GM23338 (cell line): ENCODE results near the gene ZNF438. TPM values are rescaled to one million over a fixed set of nuclear protein-coding genes. Genes with fewer than 3 reads are reported as not detected.

Source experiments
- ATAC-seq: fragments of 200-7000 bp; cut with Tn5 transposase; 3 replicates; pipeline ENCODE4 v1.9.1; 2020
- DNase-seq: peaks from one replicate; pipeline ENCODE4 v3.0.0-alpha.2; 2015; ENCODE audit warnings: low spot score
- H2AFZ ChIP-seq: fragments of 200-600 bp; sonication (generic); 2 replicates; pipeline ENCODE4 v1.8.0; 2016; ENCODE audit warnings: antibody characterized with exemption, mild to moderate bottlenecking, moderate library complexity
- H3F3A ChIP-seq: fragments of 200-600 bp; sonication (generic); replicated peaks from 2 replicates; pipeline ENCODE4 v1.8.0; 2017; ENCODE audit warnings: antibody characterized with exemption, mixed run types, low read depth
- H3K27ac ChIP-seq: fragments of 200-600 bp; sonication (generic); 2 replicates; pipeline ENCODE4 v1.6.1; 2016; ENCODE audit warnings: low read depth
- H3K27me3 ChIP-seq: fragments of 200-600 bp; sonication (generic); 2 replicates; pipeline ENCODE4 v1.8.0; 2016; ENCODE audit warnings: mild to moderate bottlenecking, mixed run types, moderate library complexity; ENCODE audit not compliant: insufficient read depth
- H3K36me3 ChIP-seq: fragments of 200-600 bp; sonication (generic); 2 replicates; pipeline ENCODE4 v1.8.0; 2016; ENCODE audit warnings: mild to moderate bottlenecking; ENCODE audit not compliant: insufficient read depth
- H3K4me1 ChIP-seq: fragments of 200-600 bp; sonication (generic); 2 replicates; pipeline ENCODE4 v1.8.0; 2016; ENCODE audit warnings: mild to moderate bottlenecking, moderate library complexity; ENCODE audit not compliant: insufficient read depth
- H3K4me2 ChIP-seq: fragments of 200-600 bp; sonication (generic); 2 replicates; pipeline ENCODE4 v1.7.1; 2017; ENCODE audit warnings: mixed run types
- H3K4me3 ChIP-seq: fragments of 200-600 bp; sonication (generic); 2 replicates; pipeline ENCODE4 v1.6.1; 2016; ENCODE audit warnings: mixed run types
- H3K79me2 ChIP-seq: fragments of 200-600 bp; sonication (generic); replicated peaks from 2 replicates; pipeline ENCODE4 v1.8.0; 2017; ENCODE audit warnings: mild to moderate bottlenecking; ENCODE audit not compliant: insufficient read depth
- H3K9me2 ChIP-seq: fragments of 200-600 bp; sonication (generic); 2 replicates; pipeline ENCODE4 v1.8.0; 2017; ENCODE audit not compliant: insufficient read depth
- H4K20me1 ChIP-seq: fragments of 200-600 bp; sonication (generic); replicated peaks from 2 replicates; pipeline ENCODE4 v1.8.0; 2017; ENCODE audit warnings: mild to moderate bottlenecking; ENCODE audit not compliant: insufficient read depth
- H3K27ac Mint-ChIP-seq: 2 replicates; pipeline ENCODE4 v1.8.0; 2020; ENCODE audit warnings: inconsistent platforms, mild to moderate bottlenecking, moderate library complexity, mixed read lengths
- H3K27me3 Mint-ChIP-seq: 3 replicates; pipeline ENCODE4 v1.8.0; 2022; ENCODE audit warnings: low read depth, mild to moderate bottlenecking, moderate library complexity, mixed read lengths, inconsistent platforms; ENCODE audit not compliant: insufficient read depth, poor library complexity
- H3K36me3 Mint-ChIP-seq: 3 replicates; pipeline ENCODE4 v1.8.0; 2021; ENCODE audit warnings: low read depth, mild to moderate bottlenecking, inconsistent platforms, moderate library complexity, mixed read lengths
- H3K4me1 Mint-ChIP-seq: 3 replicates; pipeline ENCODE4 v1.8.0; 2020; ENCODE audit warnings: mild to moderate bottlenecking, inconsistent platforms, mixed read lengths
- H3K4me3 Mint-ChIP-seq: 3 replicates; pipeline ENCODE4 v1.8.0; 2021; ENCODE audit warnings: moderate library complexity, mild to moderate bottlenecking, inconsistent platforms, mixed read lengths
- H3K9me3 Mint-ChIP-seq: 3 replicates; pipeline ENCODE4 v1.8.0; 2020; ENCODE audit warnings: moderate library complexity, mild to moderate bottlenecking, inconsistent platforms, mixed read lengths
- CREB1 ChIP-seq: fragments of 250-450 bp; sonication (Bioruptor Pico); IDR thresholded peaks from 2 replicates; pipeline ENCODE4 v1.5.0; 2020; ENCODE audit warnings: low read depth, mild to moderate bottlenecking, moderate library complexity
- CTCF ChIP-seq, 2 experiments: fragments of 200-600 bp in 1 of 2; sonication (generic) in 1 of 2; conservative IDR thresholded peaks; 2 replicates each; pipeline versions ENCODE4 v1.5.1 to v1.6.1; 2016 to 2017; ENCODE audit warnings: antibody characterized with exemption in 2 of 2, low read depth in 2 of 2, mild to moderate bottlenecking in 2 of 2, moderate library complexity in 1 of 2
- ETS1 ChIP-seq: IDR thresholded peaks from 2 replicates; pipeline ENCODE4 v1.6.1; 2016; ENCODE audit warnings: antibody characterized with exemption
- EZH2 ChIP-seq: fragments of 200-600 bp; sonication (generic); IDR thresholded peaks from one replicate; pipeline ENCODE4 v1.8.0; 2017; ENCODE audit warnings: antibody characterized with exemption, mild to moderate bottlenecking, low read depth; ENCODE audit not compliant: unreplicated experiment
- EZH2phosphoT487 ChIP-seq: fragments of 200-600 bp; sonication (generic); IDR thresholded peaks from one replicate; pipeline ENCODE4 v1.8.1; 2018; ENCODE audit warnings: antibody characterized with exemption; ENCODE audit not compliant: unreplicated experiment
- JUNB ChIP-seq: IDR thresholded peaks from one replicate; pipeline ENCODE4 v1.6.1; 2016; ENCODE audit warnings: antibody characterized with exemption; ENCODE audit not compliant: unreplicated experiment
- NANOG ChIP-seq: IDR thresholded peaks from 2 replicates; pipeline ENCODE4 v1.6.1; 2016; ENCODE audit warnings: antibody characterized with exemption, borderline replicate concordance
- POLR2AphosphoS5 ChIP-seq: IDR thresholded peaks from 2 replicates; pipeline ENCODE4 v1.6.1; 2016; ENCODE audit warnings: antibody characterized with exemption, low read depth
- REST ChIP-seq: IDR thresholded peaks from one replicate; pipeline ENCODE4 v1.6.1; 2018; ENCODE audit warnings: antibody characterized with exemption; ENCODE audit not compliant: unreplicated experiment
- STAT1 ChIP-seq: IDR thresholded peaks from one replicate; pipeline ENCODE4 v1.6.1; 2016; ENCODE audit warnings: antibody characterized with exemption; ENCODE audit not compliant: unreplicated experiment
- ZNF114 ChIP-seq: fragments of 250-450 bp; sonication (Bioruptor Pico); IDR thresholded peaks from 2 replicates; pipeline ENCODE4 v1.5.0; 2020; ENCODE audit warnings: mild to moderate bottlenecking, moderate library complexity
- ZNF331 ChIP-seq: fragments of 250-450 bp; sonication (Bioruptor Pico); IDR thresholded peaks from 2 replicates; pipeline ENCODE4 v1.5.0; 2020; ENCODE audit warnings: low read depth, mild to moderate bottlenecking, moderate library complexity
- ZNF462 ChIP-seq: fragments of 250-450 bp; sonication (Bioruptor Pico); IDR thresholded peaks from 2 replicates; pipeline ENCODE4 v1.5.0; 2020; ENCODE audit warnings: mild to moderate bottlenecking, moderate library complexity
- polyA plus RNA-seq: library from polyadenylated mRNA; unstranded; fragments of >200 nt; fragmentation: Nextera tagmentation; extraction: Ambion mirVana; gene quantifications from 2 replicates; pipeline ENCODE4 v1.2.1, GENCODE V29; 2016
- total RNA-seq: library from RNA; depleted of rRNA; stranded (reverse); fragments of >200 nt; shearing (Covaris generic); gene quantifications from 2 replicates; pipeline ENCODE4 v1.2.3, GENCODE V29; 2014

Gene ZNF438
- total and polyA plus RNA-seq, 2 experiments from 2014 or later, result 0.91 to 0.94 TPM

- Mint-ChIP-seq H3K27ac (no peak overlapping the region), H3K9me3 (peaks cover 12% of the 10 kb centered on the region), H3K27me3 (peaks cover 4% of the 10 kb centered on the region), H3K4me1 (peaks cover 3% of the 10 kb centered on the region; the same call in 2 of the 3 replicates), H3K4me3 (no peak overlapping the region), H3K36me3 (peaks cover 8% of the 10 kb centered on the region; the same call in 2 of the 3 replicates)
- TF ChIP-seq POLR2AphosphoS5, result no peak
- no peak for TF ChIP-seq ETS1
- TF ChIP-seq CREB1, result no peak
- no peak for TF ChIP-seq ZNF331
- no peak for TF ChIP-seq ZNF114 (CRISPR knock-in tag)
- TF ChIP-seq EZH2, result no peak
- TF ChIP-seq NANOG, result no peak
- TF ChIP-seq ZNF462 (CRISPR knock-in tag), result no peak
- no peak for TF ChIP-seq CTCF (conservative IDR thresholded peaks at IDR 0.05; ENCODE audit: low read depth in 2 of 2)
- TF ChIP-seq EZH2phosphoT487, result no peak
- TF ChIP-seq JUNB, result no peak
- no peak for TF ChIP-seq STAT1
- TF ChIP-seq REST, result no peak
- Histone ChIP-seq H3K4me3 (no peak overlapping the region), H3K9me2 (peaks cover 9% of the 10 kb centered on the region; the same call in 1 of the 2 replicates), H3K27me3 (no peaks in the 10 kb centered on the region), H4K20me1 (no peaks in the 10 kb centered on the region), H3K4me2 (no peak overlapping the region), H3K36me3 (no peaks in the 10 kb centered on the region), H3K4me1 (no peaks in the 10 kb centered on the region), H3K79me2 (no peaks in the 10 kb centered on the region), H3K27ac (no peak overlapping the region), H3F3A (no peaks in the 10 kb centered on the region), H2AFZ (no peak overlapping the region)
- DNase-seq, result no peak
- ATAC-seq, result no peak
These were observed 180.9 kb downstream of the ZNF438 start for GRCh38 chr10:30850776-30851175.
